Cardiac muscle cell (in vitro differentiated cells and primary cell): ENCODE data around the gene COL8A1. TPM values are rescaled to one million over a fixed set of nuclear protein-coding genes. Genes with fewer than 3 reads are reported as not detected.
A peak's percentile ranks its signal among the peaks of the same experiment; 100 is the strongest.

Experiments
- DNase-seq, 2 donors: peaks; one replicate each; pipeline versions ENCODE4 v3.0.0 to v3.0.0-alpha.2; 2010 to 2017; ENCODE audit warnings: low read depth in 1 of 2, low spot score in 1 of 2
- H3K27ac ChIP-seq: fragments of 200-600 bp; sonication (generic); 2 replicates; pipeline ENCODE4 v1.5.1; 2016
- H3K27me3 ChIP-seq: fragments of 200-600 bp; sonication (generic); 2 replicates; pipeline ENCODE4 v1.6.0; 2016; ENCODE audit warnings: control low read depth
- H3K36me3 ChIP-seq: fragments of 200-600 bp; sonication (generic); 2 replicates; pipeline ENCODE4 v1.5.1; 2016; ENCODE audit warnings: control low read depth
- H3K4me1 ChIP-seq: fragments of 200-600 bp; sonication (generic); 2 replicates; pipeline ENCODE4 v1.8.1; 2017; ENCODE audit warnings: low read depth, mild to moderate bottlenecking, mixed run types
- H3K4me3 ChIP-seq: fragments of 200-600 bp; sonication (generic); 2 replicates; pipeline ENCODE4 v1.5.1; 2016; ENCODE audit warnings: mild to moderate bottlenecking
- H3K9me3 ChIP-seq: fragments of 200-600 bp; sonication (generic); 2 replicates; pipeline ENCODE4 v1.5.1; 2017; ENCODE audit warnings: low read depth, mild to moderate bottlenecking, control low read depth
- CTCF ChIP-seq: IDR thresholded peaks from 2 replicates; pipeline ENCODE4 v1.5.1; 2012; ENCODE audit warnings: low read depth, mild to moderate bottlenecking, low read length
- polyA plus RNA-seq: library from polyadenylated mRNA; unstranded; fragments of >200 nt; fragmentation: Nextera tagmentation; extraction: Ambion mirVana; gene quantifications from 2 replicates; pipeline ENCODE4 v1.2.1, GENCODE V29; 2016
- total RNA-seq: library from RNA; depleted of rRNA; stranded (reverse); fragments of >200 nt; gene quantifications from 2 replicates; pipeline ENCODE4 v1.2.3, GENCODE V29; 2016

Gene COL8A1
- total and polyA plus RNA-seq, 2 experiments from 2014 or later: 1.5 to 5.1 TPM

GRCh38 chr3:99686955-99687612, 48.7 kb downstream of the COL8A1 start:
- H3K27me3 ChIP-seq: no peaks in the 10 kb centered on the region
- no peaks in the 10 kb centered on the region for H3K9me3 ChIP-seq
- peak; percentile 66 for TF ChIP-seq CTCF
- no peaks in the 10 kb centered on the region for H3K36me3 ChIP-seq
- no peaks in the 10 kb centered on the region for H3K4me1 ChIP-seq
- no peak overlapping the region for H3K4me3 ChIP-seq
- no peak overlapping the region for H3K27ac ChIP-seq
- DNase-seq: peak; percentile 64 to 86

- no peak for TF ChIP-seq CTCF
- Histone ChIP-seq H3K9me3 (no peaks in the 10 kb centered on the region), H3K27ac (no peak overlapping the region), H3K4me3 (no peak overlapping the region), H3K36me3 (no peaks in the 10 kb centered on the region), H3K4me1 (no peaks in the 10 kb centered on the region), H3K27me3 (no peaks in the 10 kb centered on the region)
- no peak for DNase-seq
Observed at GRCh38 chr3:99690761-99691369, 52.5 kb downstream of the COL8A1 start.

GRCh38 chr3:99693636-99694035, 55.2 kb downstream of the COL8A1 start:
- no peak for TF ChIP-seq CTCF
- DNase-seq: no peak
- no peaks in the 10 kb centered on the region for H3K27me3 ChIP-seq
- no peak overlapping the region for H3K27ac ChIP-seq
- H3K4me3 ChIP-seq: no peak overlapping the region
- no peaks in the 10 kb centered on the region for H3K4me1 ChIP-seq
- H3K36me3 ChIP-seq: no peaks in the 10 kb centered on the region
- H3K9me3 ChIP-seq: no peaks in the 10 kb centered on the region

GRCh38 chr3:99696497-99696896, 58.1 kb downstream of the COL8A1 start:
- Histone ChIP-seq H3K9me3 (no peaks in the 10 kb centered on the region), H3K36me3 (no peaks in the 10 kb centered on the region)

GRCh38 chr3:99697250-99697649, 58.9 kb downstream of the COL8A1 start:
- Histone ChIP-seq H3K4me3 (no peak overlapping the region), H3K36me3 (no peaks in the 10 kb centered on the region), H3K27ac (no peak overlapping the region), H3K9me3 (no peaks in the 10 kb centered on the region), H3K4me1 (no peaks in the 10 kb centered on the region), H3K27me3 (peaks cover 2% of the 10 kb centered on the region)
- DNase-seq: no peak
- no peak for TF ChIP-seq CTCF

More at GRCh38 chr3:99696497-99696896, 58.1 kb downstream of the COL8A1 start:
- peaks cover 2% of the 10 kb centered on the region for H3K27me3 ChIP-seq
- no peak overlapping the region for H3K4me3 ChIP-seq
- no peak for DNase-seq
- H3K4me1 ChIP-seq: no peaks in the 10 kb centered on the region
- H3K27ac ChIP-seq: no peak overlapping the region
- no peak for TF ChIP-seq CTCF
